K562 treated with DMSO at 1 percent for 24 hours (cell line): ENCODE data around the gene FOXN3. TPM values are rescaled to one million over a fixed set of nuclear protein-coding genes. Genes with fewer than 3 reads are reported as not detected.

ENCODE experiments used
- total RNA-seq: library from RNA; unstranded; fragments of 300-600 nt; gene quantifications from 2 replicates; pipeline ENCODE4 v1.2.3, GENCODE V29; 2022; ENCODE audit warnings: low read depth; ENCODE audit not compliant: insufficient read depth

Gene FOXN3, protein sequence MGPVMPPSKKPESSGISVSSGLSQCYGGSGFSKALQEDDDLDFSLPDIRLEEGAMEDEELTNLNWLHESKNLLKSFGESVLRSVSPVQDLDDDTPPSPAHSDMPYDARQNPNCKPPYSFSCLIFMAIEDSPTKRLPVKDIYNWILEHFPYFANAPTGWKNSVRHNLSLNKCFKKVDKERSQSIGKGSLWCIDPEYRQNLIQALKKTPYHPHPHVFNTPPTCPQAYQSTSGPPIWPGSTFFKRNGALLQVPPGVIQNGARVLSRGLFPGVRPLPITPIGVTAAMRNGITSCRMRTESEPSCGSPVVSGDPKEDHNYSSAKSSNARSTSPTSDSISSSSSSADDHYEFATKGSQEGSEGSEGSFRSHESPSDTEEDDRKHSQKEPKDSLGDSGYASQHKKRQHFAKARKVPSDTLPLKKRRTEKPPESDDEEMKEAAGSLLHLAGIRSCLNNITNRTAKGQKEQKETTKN
- total RNA-seq: 2.6 and 4.7 TPM in 2 replicates

DNA sequence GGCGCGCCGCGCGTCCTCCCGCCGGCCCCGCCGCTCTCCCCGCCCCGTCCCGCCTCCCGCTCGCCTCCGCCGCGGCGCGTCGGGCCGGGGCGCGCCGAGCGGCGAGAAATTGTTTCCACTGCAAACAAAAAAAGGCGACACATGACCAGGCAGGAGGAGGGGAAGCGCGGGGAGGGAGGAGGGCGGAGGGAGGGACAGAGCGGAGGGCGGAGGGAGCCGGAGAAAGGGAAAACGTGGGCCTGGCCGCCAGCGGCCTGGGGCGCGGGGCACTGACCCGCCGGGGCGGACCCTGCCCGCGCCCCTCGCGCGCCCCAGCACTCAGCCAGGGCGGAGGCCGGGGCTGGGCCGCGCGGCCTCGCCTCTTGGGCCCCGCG lies at the start of gene FOXN3:
FOXN3 (minus strand) TSS at position 143 of the 374 bp plus-strand sequence. CDS start 4,757 bp downstream, outside the sequence.

